ENCODE data around the gene ALKBH1. TPM values are rescaled to one million over a fixed set of nuclear protein-coding genes. Genes with fewer than 3 reads are reported as not detected.
"Not testable (repeated sequence)": the region's sequence is repeated elsewhere in the genome, so short reads cannot be mapped to it uniquely, and the experiment has no call there.

Gene ALKBH1
- 17.1 and 18.7 TPM in 2 replicates for total RNA-seq (2022)
- Bru-seq, nascent RNA = percentile 77 among the genes with signal in this experiment
- percentile 71 among the genes with signal in this experiment for BruChase-seq, experiment 1, labeled RNA remaining after a 2-hour chase
- BruChase-seq, experiment 2, labeled RNA remaining after a 6-hour chase = percentile 68 among the genes with signal in this experiment
- long read RNA-seq, transcript ALKBH1-201 (6 exons, 2,594 nt) = major isoform, 13 of 18 reads
- long read RNA-seq, partial matches to known transcripts = 1 of 18 reads
- long read RNA-seq, other reads (novel, unspliced or antisense) = 4 of 18 reads

GRCh38 chr14:77707724-77708408 is at the start of gene ALKBH1, which contains the start of gene SLIRP:
Gene ALKBH1, minus strand, starts transcription at chr14:77708023. Its CDS starts 19 bp downstream, at chr14:77708004.
Gene SLIRP, plus strand, starts transcription at chr14:77708103. Its CDS starts 9 bp downstream, at chr14:77708112.
- H3K9me3 ChIP-seq = no peaks in the 10 kb centered on the region
- intact Hi-C loops (cut with micrococcal nuclease; ENCODE audit: unreplicated experiment) = loop anchor here (1.0 to 5.0 kb wide), 2 partner anchors 53 to 91 kb away; partner anchors contain the start of gene SPTLC2
- peaks cover 44% of the 10 kb centered on the region for H3K36me3 Mint-ChIP-seq (ENCODE audit: insufficient read depth, unreplicated experiment)
- H3K4me3 ChIP-seq (ENCODE audit: low read depth, low read length) = peak within 1 kb of the TSS; percentile 71
- DNase-seq = peak; percentile 83 to 87
- peak within 1 kb of the TSS; percentile 77 for H3K27ac Mint-ChIP-seq (ENCODE audit: unreplicated experiment)
- no peaks in the 10 kb centered on the region for H3K9me3 Mint-ChIP-seq (ENCODE audit: unreplicated experiment)
- H3K27me3 ChIP-seq (replicated peaks; ENCODE audit: control insufficient read depth, insufficient read depth, low read length) = no peaks in the 10 kb centered on the region
- TF ChIP-seq CTCF (IDR thresholded peaks at IDR 0.05; ENCODE audit: insufficient read depth in 1 of 2, low read depth in 1 of 2, low read length in 1 of 2, severe bottlenecking in 1 of 2, unreplicated experiment in 1 of 2) = no peak
- CTCF ChIA-PET = interaction anchor here (0.6 to 0.7 kb wide), 2 partner anchors 52 to 131 kb away, joined by 3 read pairs; no protein-coding TSS in a partner anchor
- H3K27me3 Mint-ChIP-seq (ENCODE audit: insufficient read depth, unreplicated experiment) = no peaks in the 10 kb centered on the region
- H3K4me1 ChIP-seq = peaks cover 8% of the 10 kb centered on the region; the same call in 1 of the 2 replicates
- peaks cover 17% of the 10 kb centered on the region for H3K4me1 Mint-ChIP-seq (ENCODE audit: low read depth, unreplicated experiment)
- H3K4me3 Mint-ChIP-seq (ENCODE audit: unreplicated experiment) = peak within 1 kb of the TSS; percentile 86
- POLR2A ChIA-PET = interaction anchor here (0.5 to 0.7 kb wide), 2 partner anchors 14 to 333 kb away, joined by 3 to 5 read pairs; no protein-coding TSS in a partner anchor
- no peaks in the 10 kb centered on the region for H3K36me3 ChIP-seq (ENCODE audit: control insufficient read depth, insufficient read depth, low read length)
- BruUV-seq (replicated peaks) = no TSS peak

- Mint-ChIP-seq H3K36me3 (ENCODE audit: insufficient read depth, unreplicated experiment) (peaks cover 63% of the 10 kb centered on the region), H3K4me1 (ENCODE audit: low read depth, unreplicated experiment) (no peaks in the 10 kb centered on the region), H3K27me3 (ENCODE audit: insufficient read depth, unreplicated experiment) (no peaks in the 10 kb centered on the region), H3K9me3 (ENCODE audit: unreplicated experiment) (no peaks in the 10 kb centered on the region), H3K4me3 (ENCODE audit: unreplicated experiment) (no peak overlapping the region), H3K27ac (ENCODE audit: unreplicated experiment) (no peak overlapping the region)
- TF ChIP-seq CTCF (IDR thresholded peaks at IDR 0.05; ENCODE audit: insufficient read depth in 1 of 2, low read depth in 1 of 2, low read length in 1 of 2, severe bottlenecking in 1 of 2, unreplicated experiment in 1 of 2) = no peak
- H3K27me3 ChIP-seq (replicated peaks; ENCODE audit: control insufficient read depth, insufficient read depth, low read length) = no peaks in the 10 kb centered on the region
- POLR2A ChIA-PET = no interaction called here
- intact Hi-C loops (cut with micrococcal nuclease; ENCODE audit: unreplicated experiment) = no loop called here
- H3K9me3 ChIP-seq = no peaks in the 10 kb centered on the region
- peaks cover 3% of the 10 kb centered on the region; the same call in 1 of the 2 replicates for H3K36me3 ChIP-seq (ENCODE audit: control insufficient read depth, insufficient read depth, low read length)
- no peak for DNase-seq
- BruUV-seq (replicated peaks) = no TSS peak
- no peak overlapping the region for H3K4me3 ChIP-seq (ENCODE audit: low read depth, low read length)
- CTCF ChIA-PET = no interaction called here
- no peaks in the 10 kb centered on the region for H3K4me1 ChIP-seq
Measured at GRCh38 chr14:77752799-77753516, 45.1 kb upstream of the ALKBH1 start.

GRCh38 chr14:77752266-77752665 is 44.4 kb upstream of the ALKBH1 start:
- H3K27ac Mint-ChIP-seq (ENCODE audit: unreplicated experiment) = no peak overlapping the region
- TF ChIP-seq CTCF (IDR thresholded peaks at IDR 0.05; ENCODE audit: insufficient read depth in 1 of 2, low read depth in 1 of 2, low read length in 1 of 2, severe bottlenecking in 1 of 2, unreplicated experiment in 1 of 2) = no peak
- CTCF ChIA-PET = no interaction called here
- Histone ChIP-seq H3K4me3 (ENCODE audit: low read depth, low read length) (no peak overlapping the region), H3K27me3 (replicated peaks; ENCODE audit: control insufficient read depth, insufficient read depth, low read length) (no peaks in the 10 kb centered on the region), H3K36me3 (ENCODE audit: control insufficient read depth, insufficient read depth, low read length) (peaks cover 3% of the 10 kb centered on the region; the same call in 1 of the 2 replicates), H3K9me3 (no peaks in the 10 kb centered on the region), H3K4me1 (no peaks in the 10 kb centered on the region)
- no peak overlapping the region for H3K4me3 Mint-ChIP-seq (ENCODE audit: unreplicated experiment)
- no peaks in the 10 kb centered on the region for H3K4me1 Mint-ChIP-seq (ENCODE audit: low read depth, unreplicated experiment)
- POLR2A ChIA-PET = no interaction called here
- intact Hi-C loops (cut with micrococcal nuclease; ENCODE audit: unreplicated experiment) = no loop called here
- no TSS peak for BruUV-seq (replicated peaks)
- no peak for DNase-seq
- no peaks in the 10 kb centered on the region for H3K27me3 Mint-ChIP-seq (ENCODE audit: insufficient read depth, unreplicated experiment)
- H3K9me3 Mint-ChIP-seq (ENCODE audit: unreplicated experiment) = no peaks in the 10 kb centered on the region
- peaks cover 67% of the 10 kb centered on the region for H3K36me3 Mint-ChIP-seq (ENCODE audit: insufficient read depth, unreplicated experiment)

- CTCF ChIA-PET; H3K9me3 ChIP-seq; H3K4me3 Mint-ChIP-seq (ENCODE audit: unreplicated experiment); H3K36me3 ChIP-seq (ENCODE audit: control insufficient read depth, insufficient read depth, low read length); H3K27me3 ChIP-seq (replicated peaks; ENCODE audit: control insufficient read depth, insufficient read depth, low read length); BruUV-seq (replicated peaks); DNase-seq; H3K9me3 Mint-ChIP-seq (ENCODE audit: unreplicated experiment); H3K27ac Mint-ChIP-seq (ENCODE audit: unreplicated experiment); H3K4me1 Mint-ChIP-seq (ENCODE audit: low read depth, unreplicated experiment); H3K4me3 ChIP-seq (ENCODE audit: low read depth, low read length); POLR2A ChIA-PET; intact Hi-C loops (cut with micrococcal nuclease; ENCODE audit: unreplicated experiment); H3K4me1 ChIP-seq; H3K27me3 Mint-ChIP-seq (ENCODE audit: insufficient read depth, unreplicated experiment): not testable (repeated sequence)
- H3K36me3 Mint-ChIP-seq (ENCODE audit: insufficient read depth, unreplicated experiment) = peaks cover 69% of the 10 kb centered on the region
Measured at GRCh38 chr14:77747425-77747824, 39.6 kb upstream of the ALKBH1 start.
